ENCODE results near the gene CNGA4.
"Not testable (repeated sequence)": the region's sequence is repeated elsewhere in the genome, so short reads cannot be mapped to it uniquely, and the experiment has no call there.

CNGA4 gene

DNA sequence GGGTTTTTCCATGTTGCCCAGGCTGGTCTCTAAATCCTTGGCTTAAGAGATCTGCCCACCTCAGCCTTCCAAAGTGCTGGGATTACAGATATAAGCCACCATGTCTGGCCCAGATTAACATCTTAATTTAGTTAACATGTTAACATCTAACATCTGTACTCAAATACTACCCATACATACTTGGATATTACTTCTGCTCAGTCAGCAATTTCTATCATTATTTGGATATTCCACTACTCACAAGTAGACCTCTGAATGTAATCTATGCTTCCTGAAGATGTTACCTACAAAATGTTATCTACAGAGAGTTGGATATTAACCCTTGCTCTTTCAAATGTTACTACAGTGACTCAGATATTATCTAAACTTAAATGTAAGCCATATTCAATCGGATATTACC is 24.8 kb downstream of the CNGA4 start:
- DNase-seq (ENCODE audit: low read depth in 2 of 2): no peak

DNA sequence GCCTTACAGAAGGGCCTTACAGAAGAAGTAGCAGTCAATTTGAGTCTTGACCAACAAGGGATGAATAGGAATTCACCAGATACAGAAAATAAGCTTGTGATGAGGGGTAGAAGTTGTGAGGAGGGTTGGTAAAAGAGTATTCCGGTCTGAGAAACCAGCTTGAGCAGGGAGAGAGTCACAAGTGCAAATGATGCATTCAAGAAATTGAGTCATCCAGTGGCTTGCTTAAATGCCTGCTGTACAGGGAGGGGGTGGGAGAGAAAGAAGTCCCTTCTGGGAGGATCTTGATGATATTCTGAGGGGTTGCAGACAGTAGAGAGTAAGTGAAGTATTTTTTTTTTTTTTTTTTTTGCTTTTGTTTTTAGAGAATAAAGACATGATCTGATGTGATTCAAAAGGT is 29.9 kb downstream of the CNGA4 start:
- DNase-seq (ENCODE audit: low read depth in 2 of 2): no peak

DNA sequence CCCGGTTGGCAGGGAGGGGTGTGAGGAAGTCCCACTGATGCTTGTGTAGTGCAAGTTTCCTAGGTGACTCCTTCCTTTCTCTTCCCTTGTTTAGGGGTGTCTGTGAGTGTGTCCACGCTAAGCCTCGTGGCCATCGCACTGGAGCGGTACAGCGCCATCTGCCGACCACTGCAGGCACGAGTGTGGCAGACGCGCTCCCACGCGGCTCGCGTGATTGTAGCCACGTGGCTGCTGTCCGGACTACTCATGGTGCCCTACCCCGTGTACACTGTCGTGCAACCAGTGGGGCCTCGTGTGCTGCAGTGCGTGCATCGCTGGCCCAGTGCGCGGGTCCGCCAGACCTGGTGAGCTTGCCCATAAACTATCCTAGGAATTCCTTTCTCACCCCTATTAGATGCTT is 31.1 kb downstream of the CNGA4 start:
- no peak for DNase-seq (ENCODE audit: low read depth in 2 of 2)

DNA sequence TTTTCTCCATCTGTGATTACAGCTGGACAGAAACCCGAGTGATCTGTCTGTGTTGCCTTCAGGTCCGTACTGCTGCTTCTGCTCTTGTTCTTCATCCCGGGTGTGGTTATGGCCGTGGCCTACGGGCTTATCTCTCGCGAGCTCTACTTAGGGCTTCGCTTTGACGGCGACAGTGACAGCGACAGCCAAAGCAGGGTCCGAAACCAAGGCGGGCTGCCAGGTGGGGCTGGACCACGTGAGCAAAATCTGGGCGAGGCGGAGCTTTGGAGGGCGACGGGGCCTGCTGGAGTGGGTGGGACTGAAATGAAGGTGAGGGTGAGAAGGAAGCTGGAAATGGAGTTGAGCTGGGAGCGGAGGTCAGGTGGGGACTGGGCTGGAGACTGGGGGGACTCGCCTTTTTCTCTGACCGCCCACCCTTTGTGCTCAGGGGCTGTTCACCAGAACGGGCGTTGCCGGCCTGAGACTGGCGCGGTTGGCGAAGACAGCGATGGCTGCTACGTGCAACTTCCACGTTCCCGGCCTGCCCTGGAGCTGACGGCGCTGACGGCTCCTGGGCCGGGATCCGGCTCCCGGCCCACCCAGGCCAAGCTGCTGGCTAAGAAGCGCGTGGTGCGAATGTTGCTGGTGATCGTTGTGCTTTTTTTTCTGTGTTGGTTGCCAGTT is 31.8 kb downstream of the CNGA4 start:
- DNase-seq (ENCODE audit: low read depth in 2 of 2): no peak

DNA sequence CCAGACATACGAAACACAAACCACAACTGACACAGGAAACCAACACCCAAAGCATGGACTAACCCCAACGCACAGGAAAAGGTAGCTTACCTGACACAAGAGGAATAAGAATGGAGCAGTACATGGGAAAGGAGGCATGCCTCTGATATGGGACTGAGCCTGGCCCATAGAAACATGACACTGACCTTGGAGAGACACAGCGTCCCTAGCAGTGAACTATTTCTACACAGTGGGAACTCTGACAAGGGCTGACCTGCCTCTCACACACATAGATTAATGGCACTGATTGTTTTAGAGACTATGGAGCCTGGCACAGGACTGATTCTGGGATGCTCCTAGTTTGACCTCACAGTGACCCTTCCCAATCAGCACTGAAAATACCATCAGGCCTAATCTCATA is 32.7 kb downstream of the CNGA4 start:
- no peak for DNase-seq (ENCODE audit: low read depth in 2 of 2)

DNA sequence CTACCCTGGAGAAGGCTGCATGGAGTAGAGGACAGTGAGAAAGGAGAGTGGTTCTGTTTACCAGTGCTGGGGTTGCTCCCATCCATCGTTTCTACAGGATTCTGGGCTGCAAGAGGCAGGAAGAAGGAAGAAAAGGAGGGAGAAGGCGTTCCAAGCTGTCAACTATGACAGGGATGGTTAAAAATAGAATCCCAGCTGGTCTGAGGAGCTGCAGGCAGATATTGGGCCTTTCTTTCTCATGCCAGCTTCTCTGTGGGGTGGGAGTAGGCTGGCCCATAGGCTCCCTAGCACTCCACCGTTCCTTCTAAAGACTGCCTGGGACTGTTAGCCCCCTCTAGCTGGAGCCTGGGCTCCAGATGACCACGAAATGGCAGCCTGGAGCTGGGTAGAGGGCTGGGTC is 34.3 kb downstream of the CNGA4 start:
- DNase-seq (ENCODE audit: low read depth in 2 of 2): no peak

DNA sequence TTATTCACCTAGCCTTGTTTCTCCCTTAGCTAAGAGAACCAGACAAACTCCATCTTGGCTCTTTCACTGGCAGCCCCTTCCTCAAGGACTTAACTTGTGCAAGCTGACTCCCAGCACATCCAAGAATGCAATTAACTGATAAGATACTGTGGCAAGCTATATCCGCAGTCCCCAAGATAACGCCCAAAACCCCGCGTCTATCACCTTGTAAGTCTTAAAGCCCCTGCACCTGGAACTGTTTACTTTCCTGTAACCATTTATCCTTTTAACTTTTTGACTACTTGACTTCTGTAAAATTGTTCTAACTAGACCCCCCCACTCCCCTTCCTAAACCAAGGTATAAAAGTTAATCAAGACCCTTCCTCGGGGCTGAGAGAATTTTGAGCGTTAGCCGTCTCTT is 41.9 kb downstream of the CNGA4 start:
- DNase-seq (ENCODE audit: low read depth in 2 of 2): not testable (repeated sequence)

DNA sequence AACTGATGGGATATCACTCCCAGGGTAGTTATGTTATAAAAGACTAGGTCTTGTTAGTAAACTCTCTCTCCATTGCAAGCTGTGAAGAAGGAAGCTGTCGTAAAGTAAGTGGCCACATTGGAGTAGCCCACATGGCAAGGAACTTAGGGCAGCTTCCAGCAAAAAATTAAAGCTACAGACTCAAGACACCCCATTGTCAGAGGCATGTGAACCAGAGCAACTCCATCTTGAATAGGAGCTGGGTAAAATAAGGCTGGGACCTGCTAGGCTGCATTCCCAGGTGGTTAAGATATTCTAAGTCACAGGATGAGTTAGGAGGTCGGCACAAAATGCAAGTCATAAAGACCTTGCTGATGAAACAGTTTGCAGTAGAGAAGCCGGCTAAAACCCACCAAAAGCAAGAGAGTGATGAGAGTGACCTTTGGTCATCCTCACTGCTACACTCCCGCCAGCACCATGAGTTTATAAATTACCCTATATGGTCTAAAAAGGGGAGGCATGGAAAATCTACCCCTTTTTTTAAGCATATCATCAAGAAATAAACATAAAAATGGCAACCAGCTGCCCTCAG is 44.6 kb downstream of the CNGA4 start:
- no peak for DNase-seq (ENCODE audit: low read depth in 2 of 2)

DNA sequence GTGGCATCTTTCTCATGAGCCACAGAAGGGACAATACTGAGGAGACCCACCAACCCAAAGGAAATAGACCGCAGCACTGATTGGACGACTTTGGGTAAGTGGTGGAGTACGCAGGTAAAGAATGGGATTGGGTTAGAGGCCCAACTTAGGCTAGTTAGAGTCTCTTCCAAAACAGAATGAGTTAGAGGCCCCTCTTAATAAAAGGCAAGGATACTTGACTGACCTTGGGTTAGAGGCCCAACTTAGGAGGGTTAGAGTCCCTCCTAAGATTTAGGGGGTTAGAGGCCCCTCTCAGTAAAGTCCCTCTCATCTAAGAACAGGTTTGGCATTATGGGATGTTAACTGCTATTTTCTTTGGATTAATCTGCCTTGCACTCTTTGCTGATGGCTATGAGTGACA is 45.4 kb downstream of the CNGA4 start:
- DNase-seq (ENCODE audit: low read depth in 2 of 2): no peak

DNA sequence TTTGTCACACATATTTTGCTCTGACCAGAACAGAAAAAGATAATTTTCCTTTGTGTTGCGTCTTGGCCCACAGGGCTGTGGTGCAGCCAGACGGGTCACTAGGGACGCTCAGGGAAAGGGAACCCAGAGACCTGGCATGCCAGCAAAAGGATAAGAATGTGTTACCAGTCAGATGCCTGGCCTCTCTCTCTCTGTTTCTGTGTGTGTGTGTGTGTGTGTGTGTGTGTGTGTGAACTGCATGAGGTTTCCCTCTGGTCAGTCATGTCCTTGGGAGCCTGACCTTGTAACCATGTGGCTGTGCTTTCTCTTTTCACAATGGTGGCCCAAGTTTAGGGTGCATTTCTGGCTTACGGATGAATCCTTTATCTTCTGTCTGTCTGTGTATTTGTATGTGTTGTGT is 46.1 kb downstream of the CNGA4 start:
- DNase-seq (ENCODE audit: low read depth in 2 of 2): no peak
